Measurements from ENCODE around the gene ELAC1.

Gene ELAC1

DNA sequence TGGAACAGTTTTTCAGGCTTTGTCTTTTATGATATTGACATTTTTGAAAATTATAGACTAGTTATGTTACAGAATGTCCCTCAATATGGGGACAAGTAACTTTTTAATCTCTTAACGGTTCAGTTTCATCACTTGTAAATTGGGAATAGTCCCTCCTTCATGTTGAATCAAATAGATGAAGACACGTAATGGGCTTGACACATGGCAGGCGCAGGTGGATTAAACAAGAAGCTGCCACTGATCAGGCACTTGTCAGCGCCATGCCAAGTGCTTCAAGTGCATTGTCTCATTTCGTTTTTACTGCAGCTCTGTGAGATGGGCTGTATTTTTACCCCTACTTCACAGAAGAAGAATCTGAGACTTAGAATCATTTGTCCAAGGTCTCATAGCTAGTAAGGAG, 52.7 kb downstream of the ELAC1 start:
- no peak for DNase-seq (ENCODE audit: low spot score)

GRCh38 chr18:51021226-51021965, 53.6 kb downstream of the ELAC1 start:
- DNase-seq (ENCODE audit: low spot score), result no peak

DNA sequence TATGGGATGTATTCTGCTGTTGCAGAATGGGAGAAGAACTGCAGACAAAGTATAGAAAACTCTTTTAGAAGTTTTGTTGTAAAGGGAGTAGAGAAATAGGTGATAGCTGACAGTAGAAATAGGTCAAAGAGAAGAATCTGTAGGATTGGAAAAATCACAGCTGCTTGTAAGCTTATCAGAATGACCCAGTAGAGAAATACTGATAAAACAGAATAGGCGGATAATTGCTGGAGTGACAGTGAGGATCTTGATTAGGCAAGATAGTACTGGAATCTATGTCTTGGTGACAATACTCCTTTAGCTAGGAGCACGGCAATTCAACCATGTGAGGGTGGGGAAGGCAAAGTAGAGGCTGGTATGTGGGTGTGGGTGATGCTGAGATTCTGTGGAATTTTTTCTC, 57.7 kb downstream of the ELAC1 start:
- DNase-seq (ENCODE audit: low spot score), result no peak

DNA sequence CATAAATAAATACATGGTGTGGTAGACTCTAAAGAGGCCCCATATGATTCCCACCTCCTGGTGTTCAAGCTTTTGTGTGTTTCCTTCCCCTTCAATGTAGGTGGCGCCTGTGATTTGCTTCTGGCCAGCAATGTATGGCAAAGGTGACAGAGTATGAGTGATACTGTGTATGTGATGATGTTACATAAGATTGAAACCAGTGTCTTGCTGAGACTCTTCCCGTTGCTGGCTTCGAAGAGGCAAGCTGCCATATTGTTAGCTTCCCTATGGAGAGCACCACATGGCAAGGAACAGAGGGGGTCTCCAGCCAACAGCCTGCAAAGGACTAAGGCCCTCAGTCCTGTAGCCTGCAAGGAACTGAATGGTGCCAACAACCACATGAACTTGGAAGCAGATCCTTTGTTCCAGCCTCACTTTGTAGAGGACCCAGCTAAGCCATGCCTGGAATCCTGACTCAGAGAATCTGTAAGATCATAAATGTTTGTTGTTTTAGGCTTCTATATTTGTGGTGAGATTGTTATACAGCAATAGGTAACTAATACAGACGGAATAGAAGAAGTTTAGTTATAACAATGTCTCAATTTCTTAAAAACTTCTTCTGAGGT, 60.5 kb downstream of the ELAC1 start:
- peak; percentile 60 for DNase-seq (ENCODE audit: low spot score)

GRCh38 chr18:51029378-51029693, 61.5 kb downstream of the ELAC1 start:
- no peak for DNase-seq (ENCODE audit: low spot score)

DNA sequence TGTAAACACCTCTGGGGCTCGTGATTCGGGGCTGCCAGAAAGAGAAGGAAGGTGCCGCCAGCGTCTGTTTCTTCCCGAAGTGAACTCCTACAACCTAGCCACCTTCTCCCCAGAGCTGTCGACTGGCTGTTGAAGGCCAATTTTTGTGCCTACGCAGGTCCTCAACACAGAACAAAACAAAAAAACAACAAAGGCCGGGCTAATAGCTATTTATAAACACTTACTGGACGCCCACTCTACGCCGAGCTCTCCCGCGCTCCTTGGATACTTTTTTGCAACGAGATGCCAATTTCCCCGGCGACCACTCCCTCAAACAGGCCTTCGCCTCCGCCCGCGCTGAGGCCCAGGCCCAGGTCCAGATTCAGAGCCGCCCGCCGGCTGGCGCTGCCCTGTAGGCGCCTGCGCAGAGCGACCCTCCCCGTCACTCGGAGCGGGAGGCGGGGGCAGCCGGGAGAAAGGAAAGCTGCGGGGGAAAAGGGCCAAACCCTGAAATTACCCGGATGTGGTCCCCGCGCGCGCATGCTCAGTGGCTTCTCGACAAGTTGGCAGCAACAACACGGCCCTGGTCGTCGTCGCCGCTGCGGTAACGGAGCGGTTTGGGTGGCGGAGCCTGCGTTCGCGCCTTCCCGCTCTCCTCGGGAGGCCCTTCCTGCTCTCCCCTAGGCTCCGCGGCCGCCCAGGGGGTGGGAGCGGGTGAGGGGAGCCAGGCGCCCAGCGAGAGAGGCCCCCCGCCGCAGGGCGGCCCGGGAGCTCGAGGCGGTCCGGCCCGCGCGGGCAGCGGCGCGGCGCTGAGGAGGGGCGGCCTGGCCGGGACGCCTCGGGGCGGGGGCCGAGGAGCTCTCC, 62.1 kb downstream of the ELAC1 start, which contains the start of gene SMAD4:
TSS of gene SMAD4 (plus strand) at position 520 of the 843 bp plus-strand sequence. CDS start 16,834 bp downstream, outside the sequence.
- peak; percentile 96 for DNase-seq (ENCODE audit: low spot score)

DNA sequence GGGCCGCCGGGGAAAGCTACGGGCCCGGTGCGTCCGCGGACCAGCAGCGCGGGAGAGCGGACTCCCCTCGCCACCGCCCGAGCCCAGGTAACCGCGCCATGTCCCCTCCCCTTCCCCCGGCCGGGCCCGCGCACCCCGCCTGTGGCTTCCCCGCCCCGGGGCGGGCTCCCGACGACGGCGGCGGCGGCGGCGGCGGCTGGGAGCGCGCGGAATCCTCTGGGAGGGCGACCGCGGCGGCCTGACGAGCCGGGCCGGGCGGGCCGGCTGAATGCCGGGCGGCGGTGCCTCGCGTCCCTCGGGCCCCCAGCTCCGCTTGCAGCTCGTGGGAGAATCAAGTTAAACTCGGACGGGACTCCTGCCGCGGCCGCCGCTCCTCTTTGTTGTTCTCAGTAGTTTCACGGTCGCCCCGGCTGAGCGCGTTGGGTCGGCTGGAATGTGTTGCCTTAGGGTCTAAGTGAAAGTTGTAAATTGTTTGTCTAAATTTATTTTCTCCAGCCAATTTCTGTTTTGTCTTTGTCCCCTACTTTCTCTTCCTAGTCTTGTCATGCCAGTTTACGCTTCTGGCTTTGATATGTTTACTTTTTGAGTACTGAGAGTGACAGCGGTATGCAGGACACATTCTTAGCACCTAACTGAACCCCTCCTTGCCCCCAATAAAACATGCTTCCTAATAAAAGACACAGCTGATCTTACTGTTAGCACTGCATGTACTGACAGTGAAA, 62.9 kb downstream of the ELAC1 start:
- peak; percentile 62 for DNase-seq (ENCODE audit: low spot score)

DNA sequence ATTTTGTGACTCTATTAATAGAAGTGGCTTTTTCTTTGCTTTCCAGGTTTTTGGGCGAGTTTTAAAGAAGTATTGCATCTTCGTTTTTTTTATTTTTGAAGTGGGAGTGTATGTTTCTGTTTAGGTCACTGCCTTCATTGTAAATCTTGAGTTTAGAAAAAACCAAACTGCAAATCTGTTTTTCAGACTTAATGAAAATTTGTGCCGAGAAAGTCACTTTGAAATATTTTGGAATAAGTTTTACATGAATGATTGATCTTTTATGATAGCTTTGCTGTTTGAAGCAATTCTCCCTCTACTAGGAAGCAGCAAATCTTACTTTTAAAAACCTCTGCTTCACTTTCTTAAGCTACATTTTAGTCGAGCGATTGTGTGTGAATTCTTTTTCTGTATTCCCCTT, 64.4 kb downstream of the ELAC1 start:
- DNase-seq (ENCODE audit: low spot score), result no peak

- DNase-seq (ENCODE audit: low spot score), result no peak
Measured at GRCh38 chr18:51037230-51037629, 69.4 kb downstream of the ELAC1 start.
